Muscle layer of colon (tissue), 2 donors: Measurements from ENCODE around the gene WIPF3.

Source experiments
- H3K27ac ChIP-seq: one replicate; pipeline ENCODE4 v1.7.0; 2013; ENCODE audit warnings: low read depth, mild to moderate bottlenecking, low read length, moderate library complexity
- H3K27me3 ChIP-seq, 2 donors: one replicate each; pipeline ENCODE4 v1.7.0; 2013; ENCODE audit warnings: low read length in 2 of 2, mild to moderate bottlenecking in 2 of 2; ENCODE audit not compliant: insufficient read depth in 2 of 2, control insufficient read depth in 1 of 2
- H3K36me3 ChIP-seq: one replicate; pipeline ENCODE4 v1.7.0; 2013; ENCODE audit warnings: mild to moderate bottlenecking, low read length; ENCODE audit not compliant: insufficient read depth
- H3K4me1 ChIP-seq: one replicate; pipeline ENCODE4 v1.7.0; 2013; ENCODE audit warnings: mild to moderate bottlenecking, low read length; ENCODE audit not compliant: insufficient read depth
- H3K4me3 ChIP-seq, 2 donors: one replicate each; pipeline ENCODE4 v1.7.0; 2013; ENCODE audit warnings: low read length in 2 of 2, low read depth in 1 of 2, mild to moderate bottlenecking in 1 of 2, moderate library complexity in 1 of 2
- H3K9ac ChIP-seq: one replicate; pipeline ENCODE4 v1.7.0; 2013; ENCODE audit warnings: low read length
- H3K9me3 ChIP-seq: one replicate; pipeline ENCODE4 v1.7.0; 2013; ENCODE audit warnings: mild to moderate bottlenecking, low read length
- donor health status: abdominal sarcoma.
- donor health status: Adenocarcinoma of cecum.

Gene WIPF3

DNA sequence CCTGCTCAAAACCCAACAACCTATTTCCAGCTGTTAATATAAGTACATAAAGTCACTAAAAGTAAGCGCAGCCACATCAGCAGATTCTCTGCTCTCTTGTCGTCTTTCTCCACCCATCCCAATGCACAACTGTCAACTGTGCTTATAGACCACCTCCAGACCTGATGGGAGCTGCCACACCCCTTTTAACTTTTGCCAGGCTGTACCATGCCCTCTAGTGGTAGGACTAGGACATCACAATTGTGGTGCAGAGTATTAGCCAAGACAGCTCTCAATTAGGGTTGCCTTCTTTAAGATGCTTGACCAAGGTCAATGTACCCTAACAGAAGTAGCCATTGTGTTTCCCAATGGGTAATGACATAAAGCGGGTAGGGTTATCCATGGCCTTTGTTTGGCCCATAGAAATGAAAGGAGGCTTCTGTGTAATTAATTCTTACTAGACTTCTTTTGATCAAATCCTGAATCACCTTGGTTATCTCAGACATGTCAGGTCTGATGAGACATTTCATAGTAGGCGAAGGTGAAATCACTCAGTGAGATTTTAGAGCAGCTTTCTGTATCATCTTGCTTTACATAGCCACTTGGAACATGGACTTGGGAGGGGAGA lies 115.2 kb downstream of the WIPF3 start:
- H3K9ac ChIP-seq = no peak overlapping the region
- no peak overlapping the region for H3K4me3 ChIP-seq
- no peaks in the 10 kb centered on the region for H3K27me3 ChIP-seq
- no peaks in the 10 kb centered on the region for H3K4me1 ChIP-seq
- H3K9me3 ChIP-seq = no peaks in the 10 kb centered on the region
- H3K27ac ChIP-seq = no peak overlapping the region
- peaks cover 43% of the 10 kb centered on the region for H3K36me3 ChIP-seq

DNA sequence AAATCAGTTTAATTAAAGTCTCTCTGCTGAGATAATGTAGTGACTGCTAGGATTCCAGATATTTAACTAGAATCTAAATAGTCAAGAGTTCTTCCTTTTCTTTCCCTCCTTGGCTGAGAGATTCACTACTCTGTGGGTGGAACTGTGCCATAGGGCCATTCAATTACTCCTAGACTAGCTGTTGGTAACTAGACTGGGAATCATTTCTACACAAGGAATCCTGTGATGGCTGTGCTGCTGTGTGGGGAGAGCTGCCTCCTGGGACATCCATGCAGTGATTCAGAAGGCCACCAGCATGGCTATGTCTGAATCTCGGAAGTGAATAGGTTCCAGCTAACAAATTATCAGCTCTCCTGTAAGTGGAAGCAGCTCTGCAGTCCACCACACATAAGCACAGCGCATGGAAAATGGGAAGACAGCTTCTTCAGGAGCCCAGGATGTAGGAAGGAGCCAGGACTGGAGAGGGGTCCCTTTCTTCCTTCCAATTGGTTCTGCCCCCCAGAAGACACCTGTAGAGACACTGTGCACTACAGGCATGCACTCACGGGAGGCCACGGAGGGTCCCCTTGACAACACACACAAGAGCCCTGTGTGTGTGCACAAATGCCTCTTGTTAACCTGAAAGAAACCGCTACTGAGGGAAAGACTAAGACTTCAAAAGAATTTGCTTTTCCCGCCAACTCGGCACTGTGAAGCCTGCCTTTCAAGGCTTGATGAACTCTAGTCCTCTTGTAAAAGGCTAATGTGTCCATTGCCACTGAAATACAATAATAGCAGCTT lies 116.8 kb downstream of the WIPF3 start:
- Histone ChIP-seq H3K4me3 (no peak overlapping the region), H3K9me3 (no peaks in the 10 kb centered on the region), H3K4me1 (no peaks in the 10 kb centered on the region), H3K27me3 (no peaks in the 10 kb centered on the region), H3K9ac (no peak overlapping the region), H3K36me3 (peaks cover 43% of the 10 kb centered on the region), H3K27ac (no peak overlapping the region)

DNA sequence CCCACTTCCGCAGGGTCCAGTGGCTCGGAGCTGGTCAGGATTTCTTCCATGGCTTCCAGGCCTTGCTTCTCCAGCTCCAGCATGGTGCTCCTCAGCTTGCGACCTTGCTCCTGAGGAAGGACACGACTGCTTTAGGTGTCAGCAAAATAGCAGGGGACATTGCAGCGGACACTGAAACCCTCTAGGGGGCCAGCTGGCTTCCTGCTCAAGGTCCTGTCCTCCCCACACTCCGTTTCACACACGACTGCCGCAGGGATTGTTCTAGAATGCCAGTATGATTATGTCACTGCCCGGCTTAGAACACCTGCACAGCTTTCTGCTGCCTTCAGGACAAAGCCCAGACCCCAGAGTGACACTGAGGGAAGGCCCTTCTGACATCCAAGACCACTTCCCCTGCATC lies 117.7 kb downstream of the WIPF3 start:
- Histone ChIP-seq H3K4me1 (no peaks in the 10 kb centered on the region), H3K9ac (no peak overlapping the region), H3K27ac (no peak overlapping the region), H3K36me3 (peaks cover 43% of the 10 kb centered on the region), H3K9me3 (no peaks in the 10 kb centered on the region), H3K27me3 (no peaks in the 10 kb centered on the region), H3K4me3 (no peak overlapping the region)

DNA sequence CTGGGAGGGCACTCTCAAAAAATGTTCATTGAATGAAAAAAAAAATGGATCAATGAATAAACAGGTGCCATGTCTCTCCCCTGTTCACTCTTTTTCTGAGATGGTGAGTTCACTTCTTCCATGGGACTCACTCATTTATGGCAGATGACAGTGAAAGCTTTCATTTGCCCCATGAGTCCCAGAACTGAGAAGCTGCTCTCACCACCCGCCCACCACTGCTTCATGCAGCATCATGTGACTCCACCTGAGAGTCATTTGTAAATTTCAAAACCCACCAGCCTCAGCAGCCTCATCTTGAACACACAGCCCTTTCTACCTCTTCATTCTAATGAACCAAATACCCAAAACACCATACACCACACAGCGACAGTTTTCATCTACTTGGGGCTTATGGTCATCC lies 118.4 kb downstream of the WIPF3 start:
- Histone ChIP-seq H3K9ac (no peak overlapping the region), H3K9me3 (no peaks in the 10 kb centered on the region), H3K4me1 (no peaks in the 10 kb centered on the region), H3K36me3 (peaks cover 43% of the 10 kb centered on the region), H3K27ac (no peak overlapping the region), H3K27me3 (no peaks in the 10 kb centered on the region), H3K4me3 (no peak overlapping the region)

DNA sequence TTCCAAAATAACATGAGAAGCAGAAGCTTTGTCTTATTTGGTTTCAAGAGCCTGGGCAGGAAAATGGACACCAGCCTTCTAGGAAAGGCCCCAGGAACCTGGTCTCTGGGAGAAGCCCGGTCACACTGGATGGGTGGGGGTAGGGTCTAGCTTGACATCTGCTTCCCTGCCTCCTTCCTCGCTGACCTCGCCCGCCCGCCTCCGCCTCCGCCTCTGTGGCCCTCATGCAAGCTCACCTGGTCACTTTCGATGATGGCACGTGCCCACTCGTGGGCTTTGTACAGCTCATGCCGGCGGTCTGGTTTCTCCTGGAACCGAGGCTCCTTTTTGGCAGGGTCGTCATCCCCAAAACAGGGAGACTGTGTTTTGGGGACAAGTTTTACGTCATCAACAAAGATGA lies 119.9 kb downstream of the WIPF3 start:
- Histone ChIP-seq H3K9me3 (no peaks in the 10 kb centered on the region), H3K36me3 (peaks cover 50% of the 10 kb centered on the region), H3K9ac (no peak overlapping the region), H3K4me1 (no peaks in the 10 kb centered on the region), H3K4me3 (no peak overlapping the region), H3K27ac (no peak overlapping the region), H3K27me3 (no peaks in the 10 kb centered on the region)

DNA sequence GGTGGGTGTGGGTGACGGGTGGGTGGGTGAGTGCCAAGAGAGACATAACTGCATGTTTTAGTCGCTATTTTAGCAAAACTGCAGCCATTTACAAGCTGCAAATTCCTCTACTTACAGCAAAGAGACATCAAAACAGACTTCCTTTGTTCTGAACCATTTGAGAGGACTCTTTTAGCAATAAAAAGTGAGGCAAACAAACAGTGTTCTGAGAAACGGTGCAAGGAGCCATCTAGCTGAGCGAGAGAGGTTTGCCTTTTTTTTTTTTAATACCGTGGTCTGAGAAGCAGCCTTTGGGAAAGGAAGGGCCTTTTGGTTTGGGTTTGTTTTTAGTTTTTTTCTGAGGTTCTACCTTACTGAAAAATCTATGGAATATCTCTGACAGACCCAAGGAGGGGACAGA lies 120.4 kb downstream of the WIPF3 start:
- Histone ChIP-seq H3K4me3 (no peak overlapping the region), H3K9ac (no peak overlapping the region), H3K4me1 (no peaks in the 10 kb centered on the region), H3K36me3 (peaks cover 49% of the 10 kb centered on the region), H3K9me3 (no peaks in the 10 kb centered on the region), H3K27me3 (no peaks in the 10 kb centered on the region), H3K27ac (no peak overlapping the region)

DNA sequence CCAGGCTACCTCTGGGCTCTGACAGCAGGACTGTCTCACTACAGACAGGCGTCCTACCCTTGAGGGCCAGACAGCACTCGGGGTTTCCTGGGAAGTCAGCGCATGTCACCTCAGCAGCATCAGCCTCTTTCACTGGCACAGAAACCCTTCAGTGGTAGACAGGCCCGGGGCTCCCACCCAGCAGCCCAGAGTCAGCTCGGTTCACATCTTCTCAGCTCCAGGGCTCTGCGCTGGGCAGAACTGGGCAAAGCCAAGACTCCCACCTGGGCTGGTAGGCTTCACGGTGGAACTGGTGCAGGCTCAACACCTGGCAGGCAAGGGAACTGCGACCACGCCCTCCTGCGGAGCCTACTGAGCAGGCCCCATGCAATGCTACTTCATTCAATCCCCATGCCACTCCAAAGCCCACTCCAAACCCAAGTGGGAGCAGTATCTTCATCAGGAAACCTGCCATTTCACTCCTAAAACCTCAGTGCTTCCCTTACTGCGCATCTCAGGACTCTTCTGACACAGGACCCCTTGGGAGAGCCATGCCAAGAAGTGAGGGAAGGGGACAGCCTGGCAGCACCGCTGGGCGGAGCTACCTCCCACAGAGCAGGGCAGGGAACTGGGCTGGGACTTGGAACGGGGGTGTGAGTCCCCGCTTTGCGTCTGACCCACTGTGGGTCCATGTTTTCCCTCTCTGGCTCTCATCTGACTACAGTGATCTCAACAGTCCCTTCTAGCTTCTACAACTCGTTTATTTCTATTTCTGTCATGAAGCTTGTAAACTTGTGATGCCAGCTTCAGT lies 122.9 kb downstream of the WIPF3 start:
- H3K27ac ChIP-seq = no peak overlapping the region
- H3K9me3 ChIP-seq = no peaks in the 10 kb centered on the region
- peaks cover 27% of the 10 kb centered on the region for H3K36me3 ChIP-seq
- no peak overlapping the region for H3K4me3 ChIP-seq
- no peaks in the 10 kb centered on the region for H3K4me1 ChIP-seq
- no peak overlapping the region for H3K9ac ChIP-seq
- H3K27me3 ChIP-seq = no peaks in the 10 kb centered on the region

DNA sequence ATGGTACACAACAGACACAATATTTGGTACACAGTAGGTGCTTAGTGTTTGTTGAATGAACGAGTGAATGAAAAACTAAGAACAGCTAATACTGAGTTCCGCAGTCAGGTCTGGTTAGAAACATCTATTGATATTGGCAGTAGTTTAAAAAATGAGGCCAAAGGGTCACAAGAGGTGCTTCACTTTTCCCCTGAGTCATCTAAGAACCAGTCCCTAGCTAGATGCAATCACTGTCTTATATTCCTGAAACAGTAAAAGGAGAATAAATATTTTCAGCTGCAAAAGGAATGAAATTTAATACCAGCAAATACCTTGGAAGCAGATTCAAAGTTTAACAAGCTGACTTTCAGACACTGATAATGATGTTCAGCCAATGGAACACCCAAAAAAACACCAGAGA lies 128.8 kb downstream of the WIPF3 start:
- H3K27ac ChIP-seq = no peak overlapping the region
- H3K4me3 ChIP-seq = no peak overlapping the region
- H3K9ac ChIP-seq = no peak overlapping the region
- H3K4me1 ChIP-seq = no peaks in the 10 kb centered on the region
- peaks cover 58% of the 10 kb centered on the region for H3K36me3 ChIP-seq
- H3K27me3 ChIP-seq = no peaks in the 10 kb centered on the region
- H3K9me3 ChIP-seq = no peaks in the 10 kb centered on the region

DNA sequence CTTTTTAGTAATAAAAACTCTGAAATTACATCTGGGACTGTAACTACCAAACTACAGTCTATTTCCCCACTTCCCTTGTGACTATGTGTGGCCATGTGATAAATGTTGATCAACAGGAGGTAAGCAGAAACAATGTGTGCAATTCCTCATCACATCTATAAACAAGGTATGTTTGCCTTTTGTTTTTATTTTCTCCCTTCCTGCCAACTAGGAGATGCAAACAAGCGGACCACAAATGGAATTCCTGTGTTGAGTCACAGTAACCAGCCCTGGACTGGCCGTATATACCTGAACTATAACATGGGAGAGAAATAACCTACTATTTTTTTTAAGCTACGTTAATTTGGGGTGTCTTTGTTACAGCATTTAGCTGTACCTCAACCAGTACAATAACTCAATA lies 130.8 kb downstream of the WIPF3 start:
- no peak overlapping the region for H3K27ac ChIP-seq
- no peaks in the 10 kb centered on the region for H3K27me3 ChIP-seq
- H3K36me3 ChIP-seq = peaks cover 61% of the 10 kb centered on the region
- no peak overlapping the region for H3K9ac ChIP-seq
- no peaks in the 10 kb centered on the region for H3K9me3 ChIP-seq
- no peaks in the 10 kb centered on the region for H3K4me1 ChIP-seq
- H3K4me3 ChIP-seq = no peak overlapping the region

DNA sequence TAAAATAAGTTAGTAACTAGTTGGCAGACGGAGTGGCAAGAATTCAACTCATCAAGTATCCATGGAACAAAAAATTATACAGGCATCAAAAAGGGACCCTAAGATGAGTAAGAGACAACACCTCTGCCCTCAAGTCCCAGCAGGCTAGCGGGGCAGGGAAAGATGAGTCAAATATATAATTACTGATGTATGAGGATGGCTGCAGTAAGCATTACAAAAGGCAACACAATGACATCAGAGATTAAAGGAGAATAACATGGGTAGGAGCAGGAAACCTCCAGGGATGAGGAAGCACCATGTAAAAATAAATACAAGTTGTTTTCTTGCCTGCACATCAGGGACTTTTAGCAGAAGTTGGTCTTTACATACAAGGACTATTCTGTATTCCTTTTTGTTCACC lies 133.9 kb downstream of the WIPF3 start:
- H3K4me1 ChIP-seq = no peaks in the 10 kb centered on the region
- no peak overlapping the region for H3K27ac ChIP-seq
- no peak overlapping the region for H3K4me3 ChIP-seq
- peaks cover 70% of the 10 kb centered on the region for H3K36me3 ChIP-seq
- no peak overlapping the region for H3K9ac ChIP-seq
- no peaks in the 10 kb centered on the region for H3K9me3 ChIP-seq
- H3K27me3 ChIP-seq = no peaks in the 10 kb centered on the region

DNA sequence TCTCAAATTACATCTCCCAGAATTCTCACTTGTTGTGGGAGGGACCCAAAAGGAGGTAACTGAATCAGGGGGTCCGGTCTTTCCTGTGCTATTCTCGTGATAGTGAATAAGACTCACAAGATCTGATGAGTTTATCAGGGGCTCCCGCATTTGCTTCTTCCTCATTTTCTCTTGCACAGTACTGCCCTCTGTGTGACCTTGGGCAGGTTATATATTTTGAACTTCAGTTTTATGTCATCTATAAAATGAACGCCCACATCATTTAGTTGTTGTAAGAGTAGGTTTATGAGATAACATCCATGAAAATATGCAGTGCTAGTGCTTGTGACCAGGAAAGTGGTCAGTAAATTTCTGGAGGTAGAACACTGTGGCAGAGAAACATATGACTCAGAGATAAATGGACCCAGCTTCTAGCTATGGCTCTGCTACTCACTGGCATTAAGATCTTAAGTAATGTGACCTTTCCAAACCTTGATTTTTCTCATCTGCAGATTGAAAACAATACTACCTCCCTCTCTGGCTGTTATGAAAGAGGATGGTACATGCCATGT lies 139.0 kb downstream of the WIPF3 start:
- Histone ChIP-seq H3K9me3 (no peaks in the 10 kb centered on the region), H3K27ac (no peak overlapping the region), H3K27me3 (no peaks in the 10 kb centered on the region), H3K4me3 (no peak overlapping the region), H3K4me1 (no peaks in the 10 kb centered on the region), H3K9ac (no peak overlapping the region), H3K36me3 (peaks cover 38% of the 10 kb centered on the region)
